NCI-H1105 (cell line): ENCODE measurements around the gene NUDC.
"Not testable (repeated sequence)": the region's sequence is repeated elsewhere in the genome, so short reads cannot be mapped to it uniquely, and the experiment has no call there.

Source experiments
- DNase-seq: peaks from one replicate; lab custom pipeline; 2025; lab: John Stamatoyannopoulos, UW

Gene NUDC

DNA sequence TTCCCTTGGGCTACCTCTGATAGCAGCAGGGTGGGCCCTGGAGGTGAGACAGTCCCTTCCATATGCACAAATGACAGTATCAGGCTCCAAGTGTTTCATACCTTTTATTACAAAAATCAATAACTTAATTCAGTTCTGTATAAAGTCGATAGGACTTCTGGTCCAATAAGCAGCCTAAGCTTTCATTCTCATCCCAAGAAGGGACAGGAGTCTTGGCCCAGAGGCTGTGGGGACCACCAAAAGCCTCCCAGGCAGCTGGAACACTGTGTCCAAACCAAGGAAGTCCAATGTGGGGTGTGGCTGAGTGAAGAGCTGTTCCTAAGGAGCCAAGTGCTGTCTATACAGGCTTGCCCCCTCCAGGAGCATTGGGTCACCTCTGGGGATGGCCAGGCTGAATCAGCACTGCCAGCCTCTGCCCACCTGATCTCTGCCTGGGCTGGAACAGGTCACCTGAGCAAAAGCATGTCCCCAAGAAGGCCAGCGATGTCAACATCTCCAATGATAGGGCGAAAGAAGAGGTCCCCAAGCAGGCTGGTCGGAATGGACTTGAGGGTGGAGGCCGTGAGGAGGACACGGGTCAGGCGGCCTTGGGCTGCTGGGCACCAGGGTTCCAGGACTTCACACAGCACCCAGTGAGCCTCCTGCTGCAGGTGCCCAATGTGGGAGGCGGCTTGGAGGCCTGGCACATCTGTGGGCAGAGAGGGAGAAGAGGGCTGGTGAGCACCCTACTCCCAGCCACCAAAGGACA lies 10.0 kb upstream of the NUDC start:
- no peak for DNase-seq

DNA sequence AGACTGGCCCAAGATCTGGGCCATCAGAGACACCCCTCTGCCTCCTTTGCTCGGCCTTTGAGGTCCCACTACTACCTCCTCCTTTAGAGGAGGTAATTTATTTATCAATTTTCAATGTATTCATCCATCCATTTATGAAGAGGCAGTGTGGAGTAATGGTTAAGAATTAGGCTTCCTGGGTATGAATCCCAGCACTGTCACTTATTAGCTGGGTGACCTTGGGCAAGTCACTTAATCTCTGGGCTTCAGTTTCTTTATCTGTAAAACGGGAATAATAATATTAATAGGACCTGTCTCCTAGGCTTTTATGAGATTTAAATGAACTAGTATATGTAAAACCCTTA lies 9.4 kb upstream of the NUDC start:
- no peak for DNase-seq

DNA sequence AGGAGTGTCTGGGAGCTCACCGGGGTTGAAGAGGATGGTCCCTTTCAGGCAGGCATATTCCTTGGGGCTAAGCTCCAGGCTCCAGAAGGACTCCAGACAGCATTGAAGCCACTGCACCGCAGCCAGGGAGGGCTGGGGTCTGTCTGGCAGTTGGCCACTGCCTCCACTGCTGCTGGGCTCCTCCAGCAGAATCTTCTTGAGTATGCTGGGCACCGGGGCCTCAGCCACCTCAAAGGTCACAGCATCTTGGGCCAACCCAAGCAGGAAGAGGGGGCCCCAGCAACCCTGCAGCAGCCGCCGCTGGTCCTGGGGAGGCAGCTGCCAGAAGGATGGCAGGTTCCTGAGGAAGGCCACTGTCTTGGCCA lies 8.2 kb upstream of the NUDC start:
- DNase-seq, result no peak

DNA sequence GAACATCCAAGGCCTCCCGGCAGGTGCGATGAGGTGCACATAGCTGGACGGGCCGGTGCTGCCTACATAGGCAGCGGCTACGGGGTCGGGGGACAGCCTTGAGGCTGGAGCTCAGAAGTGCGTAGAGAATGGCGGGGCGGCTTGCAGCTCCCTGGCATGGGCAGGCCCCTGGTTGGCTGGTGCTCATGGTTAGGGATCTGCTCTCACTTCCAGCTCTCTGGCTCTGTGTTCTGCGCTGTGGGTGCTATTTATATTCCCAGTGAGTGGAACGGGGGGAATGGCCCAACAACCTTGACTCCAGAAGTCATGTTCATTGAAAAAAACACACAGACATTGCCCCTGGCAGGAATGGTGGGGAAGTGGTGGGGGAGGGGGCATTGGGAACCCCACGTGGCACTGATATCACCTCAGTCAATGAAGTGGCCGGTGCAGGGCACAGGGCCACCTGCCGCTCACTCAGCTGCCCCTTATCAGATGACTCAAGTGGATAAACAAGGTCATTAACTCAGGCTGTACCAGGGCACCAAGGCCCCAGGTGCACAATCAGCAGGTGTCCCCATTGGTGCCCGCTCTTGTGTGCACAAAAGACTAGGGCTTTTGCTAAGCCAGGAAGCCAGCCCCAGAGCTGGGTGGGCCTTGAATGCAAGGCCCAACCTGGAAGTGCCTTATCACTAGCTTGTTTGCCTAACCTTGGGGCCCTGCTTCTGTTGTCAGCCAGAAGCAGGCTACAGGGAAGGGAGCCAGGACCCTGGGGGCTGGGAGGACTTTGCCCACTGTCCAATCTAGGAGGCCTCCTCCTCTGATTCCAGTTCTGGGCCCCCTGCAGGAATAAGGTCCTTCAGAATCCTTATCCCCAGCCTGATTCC lies 7.6 kb upstream of the NUDC start, which contains the start of gene NR0B2:
TSS of gene NR0B2 (minus strand) at position 222 of the 866 bp plus-strand sequence. CDS start at position 187, 35 bp downstream.
- DNase-seq, result peak; percentile 99

DNA sequence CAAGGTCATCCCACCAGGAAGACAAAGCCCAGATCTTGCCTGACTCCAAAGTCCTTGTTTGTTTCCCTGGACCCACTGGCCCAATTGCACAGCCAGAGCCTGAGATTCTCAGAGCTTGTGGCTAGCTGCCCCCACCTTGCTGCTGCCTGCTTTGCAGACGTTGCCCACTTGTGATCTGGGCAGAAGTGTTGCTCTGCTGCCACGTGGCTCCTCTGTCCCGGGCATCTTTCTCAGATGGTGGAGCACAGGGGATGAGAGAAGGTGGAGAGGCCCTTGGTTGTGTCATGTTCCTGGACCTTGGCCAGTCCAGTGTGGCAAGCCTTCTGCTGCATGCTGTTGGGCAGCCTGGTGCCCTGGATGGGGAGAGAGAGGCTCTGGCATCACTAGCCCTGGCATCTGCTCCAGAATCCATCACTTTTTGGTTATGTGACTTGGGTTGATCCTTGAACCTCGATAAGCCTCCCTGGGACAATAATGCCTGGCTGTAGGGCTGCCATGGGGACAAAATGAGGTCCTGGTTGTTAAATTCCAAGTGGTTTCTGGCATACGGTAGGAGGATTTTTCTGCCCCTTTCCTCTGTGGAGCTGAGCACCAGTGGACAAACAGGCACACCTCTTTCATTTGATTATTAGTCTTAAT lies 6.2 kb upstream of the NUDC start:
- DNase-seq, result no peak

DNA sequence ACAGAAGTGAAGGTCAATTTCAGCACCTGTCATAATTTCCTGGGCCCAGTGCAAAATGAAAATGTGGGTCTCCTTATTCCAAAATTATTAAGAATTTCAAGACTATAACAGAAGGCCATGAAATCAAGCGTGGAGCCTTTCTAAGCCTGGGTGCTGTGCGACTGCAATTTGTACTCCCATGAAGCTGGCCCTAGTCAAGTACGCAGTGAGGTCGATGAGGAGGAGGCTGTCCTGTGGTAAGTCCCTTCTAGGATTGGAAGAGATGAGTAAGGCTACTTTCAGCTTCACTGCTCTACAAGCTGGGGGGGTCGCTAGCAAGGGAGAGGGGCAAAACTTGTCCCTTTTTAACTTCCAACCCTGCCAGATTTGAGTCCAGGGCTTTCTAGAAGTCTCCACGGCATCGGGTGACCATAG lies 410 bp upstream of the NUDC start:
- DNase-seq, result no peak

DNA sequence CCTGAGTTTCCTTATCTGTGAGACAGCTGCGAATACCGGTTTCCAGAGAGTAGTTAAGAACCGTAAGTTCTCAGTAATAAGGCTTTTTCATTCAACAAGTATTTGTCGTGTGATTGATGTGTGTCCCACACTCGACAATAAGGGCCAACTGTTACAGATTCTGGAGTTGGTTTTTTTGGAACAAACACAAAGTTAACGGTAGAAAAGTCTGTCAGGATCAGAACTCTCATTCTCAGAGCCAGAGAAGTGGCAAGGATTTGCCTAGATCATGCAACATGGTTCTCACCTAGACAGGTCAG lies 837 bp downstream of the NUDC start:
- no peak for DNase-seq

DNA sequence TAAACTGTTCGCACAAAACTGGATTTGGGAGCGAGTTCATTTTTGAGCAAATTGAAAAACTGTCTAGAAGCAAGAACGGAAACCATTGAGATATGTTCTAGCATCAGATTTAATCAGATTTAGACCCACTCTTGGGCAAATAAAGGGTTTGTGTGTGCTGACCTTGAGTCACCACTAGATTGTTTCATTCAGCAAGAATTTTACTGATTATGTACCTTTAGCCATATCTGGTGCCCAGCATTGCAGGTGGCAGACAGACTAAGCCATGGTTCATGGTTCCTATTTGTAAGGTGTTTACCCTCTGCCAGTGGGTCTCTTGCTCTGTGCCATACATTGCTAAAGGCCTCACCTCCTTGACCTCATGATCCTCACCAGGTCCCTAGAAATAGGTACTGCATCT lies 1.4 kb downstream of the NUDC start:
- DNase-seq, result no peak

DNA sequence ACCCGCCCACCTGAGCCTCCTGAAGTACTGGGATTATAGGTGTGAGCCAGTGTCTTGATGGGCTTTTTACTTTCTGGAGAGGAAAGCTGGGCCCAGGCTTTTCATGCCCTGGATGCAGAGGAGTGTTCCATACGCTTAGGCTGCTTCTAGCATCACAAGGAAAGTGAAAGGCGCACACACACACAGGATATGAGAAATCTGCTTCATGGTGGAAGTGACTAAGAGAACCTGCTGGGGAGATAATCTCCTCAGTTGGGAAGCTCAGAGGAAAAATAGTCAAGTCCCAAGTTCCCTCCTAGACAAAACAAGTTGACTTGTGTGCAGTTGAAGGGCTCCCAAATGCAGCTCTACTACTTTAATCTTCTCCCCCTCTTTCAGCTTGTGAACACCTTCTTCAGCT lies 2.2 kb downstream of the NUDC start:
- no peak for DNase-seq

DNA sequence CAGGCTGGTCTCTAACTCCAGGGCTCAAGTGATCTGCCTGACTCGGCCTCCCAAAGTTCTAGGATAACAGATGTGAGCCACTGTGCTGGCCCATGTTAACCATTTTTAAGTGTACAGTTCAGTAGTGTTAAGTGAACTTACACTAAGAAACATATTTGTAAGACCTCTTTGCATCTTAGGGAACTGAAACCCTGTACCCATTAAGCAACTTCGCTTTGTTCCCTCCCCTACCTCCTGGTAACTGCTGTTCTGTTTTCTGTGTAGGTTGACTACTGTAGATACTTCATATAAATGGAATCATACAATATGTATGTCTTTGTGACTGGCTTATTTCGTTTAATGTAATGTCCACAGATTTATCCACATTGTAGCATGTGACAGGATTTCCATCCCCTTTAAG lies 11.0 kb downstream of the NUDC start:
- no peak for DNase-seq

DNA sequence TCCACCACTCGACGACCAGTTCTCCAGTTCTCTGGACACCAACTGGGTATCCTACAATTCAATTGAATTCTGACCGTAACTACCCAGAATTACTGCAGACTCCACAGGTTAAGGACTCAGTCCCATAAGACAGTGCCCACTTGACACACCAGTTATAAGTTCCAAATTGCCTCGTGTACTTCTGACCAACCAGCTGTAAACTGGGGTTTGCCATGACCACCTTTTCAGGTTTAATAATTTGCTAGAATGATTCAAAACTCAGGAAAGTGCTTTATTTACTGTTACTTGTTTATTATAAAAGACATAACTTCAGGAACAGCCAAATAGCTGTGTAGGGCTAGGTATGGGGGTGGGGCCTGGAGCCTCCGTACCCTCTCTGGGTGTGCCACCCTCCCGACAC lies 15.3 kb downstream of the NUDC start:
- DNase-seq, result no peak

DNA sequence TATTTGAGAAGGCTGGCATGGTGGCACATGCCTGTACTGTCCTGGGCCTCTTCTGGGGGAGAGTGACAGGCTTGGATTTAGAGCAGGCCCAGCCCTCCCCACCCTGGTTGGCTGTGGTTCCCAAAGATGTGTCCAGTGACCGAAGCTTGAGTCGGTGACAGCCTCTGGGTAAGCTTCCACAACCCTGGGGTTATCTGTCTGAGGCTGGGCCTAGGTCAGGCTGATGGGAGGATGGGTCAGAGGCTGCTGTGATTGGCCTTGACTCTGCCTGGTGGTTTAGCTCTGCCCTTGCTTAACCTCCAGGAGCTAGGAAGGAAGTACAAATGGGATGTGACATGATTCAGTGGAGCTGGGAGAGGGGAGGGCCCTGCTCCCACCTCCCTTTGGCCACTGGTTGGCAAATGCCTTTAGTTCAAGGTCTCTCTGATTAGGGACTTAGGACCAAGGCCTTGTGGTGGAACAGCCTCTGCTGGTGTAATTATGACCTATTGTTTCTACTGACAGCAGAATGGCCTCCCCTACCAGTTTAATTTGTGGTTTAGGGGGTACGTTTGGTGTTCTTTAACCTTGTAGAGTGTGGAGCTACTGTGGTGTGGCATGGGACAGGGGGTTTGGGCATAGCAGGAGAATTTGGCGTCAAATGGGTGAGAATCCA lies 16.6 kb downstream of the NUDC start:
- DNase-seq, result no peak

DNA sequence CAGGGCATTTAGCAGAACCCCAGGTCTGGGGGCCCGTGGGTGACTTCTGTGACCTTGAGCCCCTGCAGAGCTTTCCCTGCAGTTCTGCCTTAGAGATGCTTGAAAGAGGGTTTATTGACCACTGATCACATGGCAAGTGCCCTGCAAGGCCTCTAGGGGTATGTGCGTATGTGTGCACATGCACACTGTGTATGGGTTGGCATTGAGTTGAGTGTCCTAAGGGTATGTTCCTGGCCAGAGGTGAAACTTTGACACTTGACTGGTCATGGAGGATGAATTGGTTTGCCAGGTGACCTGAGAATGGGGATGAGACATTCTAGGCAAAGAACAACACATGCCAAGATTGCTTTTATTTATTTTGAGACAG lies 17.1 kb downstream of the NUDC start:
- no peak for DNase-seq

DNA sequence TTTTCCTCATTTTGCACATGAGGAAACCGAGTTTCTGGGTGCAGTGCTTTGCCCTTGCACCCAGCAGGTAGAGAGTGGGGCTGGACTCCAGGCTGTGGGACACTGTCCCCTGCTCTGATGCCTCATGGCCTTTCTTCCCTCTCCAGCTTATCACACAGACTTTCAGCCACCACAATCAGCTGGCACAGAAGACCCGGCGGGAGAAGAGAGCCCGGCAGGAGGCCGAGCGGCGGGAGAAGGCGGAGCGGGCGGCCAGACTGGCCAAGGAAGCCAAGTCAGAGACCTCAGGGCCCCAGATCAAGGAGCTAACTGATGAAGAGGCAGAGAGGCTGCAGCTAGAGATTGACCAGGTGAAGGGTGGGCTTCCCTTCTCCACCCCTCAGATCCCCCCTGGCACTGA lies 19.8 kb downstream of the NUDC start:
- no peak for DNase-seq

DNA sequence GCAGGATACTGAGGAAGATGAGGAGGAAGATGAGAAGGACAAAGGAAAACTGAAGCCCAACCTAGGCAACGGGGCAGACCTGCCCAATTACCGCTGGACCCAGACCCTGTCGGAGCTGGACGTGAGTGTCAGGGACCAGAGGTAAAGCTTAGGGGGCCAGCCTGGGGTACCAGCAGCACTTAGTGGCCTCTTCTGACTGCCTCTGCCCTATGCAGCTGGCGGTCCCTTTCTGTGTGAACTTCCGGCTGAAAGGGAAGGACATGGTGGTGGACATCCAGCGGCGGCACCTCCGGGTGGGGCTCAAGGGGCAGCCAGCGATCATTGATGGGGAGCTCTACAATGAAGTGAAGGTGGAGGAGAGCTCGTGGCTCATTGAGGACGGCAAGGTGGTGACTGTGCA lies 21.1 kb downstream of the NUDC start:
- no peak for DNase-seq

DNA sequence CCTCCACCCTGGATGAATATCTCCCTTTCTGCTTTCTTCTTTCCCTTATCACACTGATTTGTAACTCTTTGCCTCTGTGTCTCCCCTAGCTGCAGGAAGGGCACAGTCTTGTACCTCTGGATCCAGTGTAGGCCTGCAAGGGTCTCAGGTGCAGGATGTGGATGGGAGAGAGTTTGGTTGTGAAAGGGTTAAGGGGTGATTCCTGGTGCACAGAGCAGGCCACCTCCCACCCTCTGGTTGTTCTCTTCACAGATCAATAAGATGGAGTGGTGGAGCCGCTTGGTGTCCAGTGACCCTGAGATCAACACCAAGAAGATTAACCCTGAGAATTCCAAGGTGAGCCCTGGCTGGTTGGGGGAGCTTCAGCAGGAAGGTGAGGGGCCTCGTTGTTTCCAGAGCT lies 23.6 kb downstream of the NUDC start:
- no peak for DNase-seq

DNA sequence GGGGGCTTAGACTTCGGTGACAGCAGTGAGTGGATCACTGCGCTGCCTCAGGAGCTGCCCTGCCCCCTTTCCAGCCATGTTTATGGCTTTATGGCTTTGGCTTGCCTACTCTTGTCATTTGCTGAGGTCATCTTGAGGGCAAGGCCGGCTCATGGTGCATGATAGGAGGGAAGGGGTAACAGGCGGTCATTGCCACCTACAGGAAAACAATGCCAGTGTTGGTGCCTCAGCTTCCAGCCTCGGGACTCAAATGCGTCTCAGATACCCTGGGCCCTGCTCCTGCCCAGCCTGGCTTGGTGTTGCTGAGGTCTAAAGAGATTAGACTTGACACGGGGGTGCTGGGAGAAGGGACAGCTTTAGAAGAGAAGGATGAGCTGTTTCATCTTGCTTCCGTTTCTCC lies 24.2 kb downstream of the NUDC start:
- DNase-seq, result no peak

DNA sequence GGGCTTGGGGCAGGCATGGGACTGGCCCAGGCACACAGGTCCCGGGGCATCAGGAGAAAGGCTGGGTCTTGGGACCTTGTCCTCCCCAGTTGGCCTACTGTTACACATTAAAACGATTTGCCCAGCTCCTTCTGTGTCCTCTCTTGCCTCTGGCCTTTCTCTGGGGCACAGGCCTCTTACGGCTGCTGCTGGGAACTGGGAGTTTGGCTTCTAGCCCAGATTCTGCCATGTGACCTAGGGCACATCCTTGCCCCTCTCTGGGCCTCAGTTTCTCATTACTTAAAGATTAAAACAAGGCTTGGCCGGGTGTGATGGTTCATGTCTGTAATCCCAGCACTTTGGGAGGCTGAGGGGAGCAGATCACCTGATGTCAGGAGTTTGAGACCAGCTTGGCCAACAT lies 24.7 kb downstream of the NUDC start:
- DNase-seq, result no peak

DNA sequence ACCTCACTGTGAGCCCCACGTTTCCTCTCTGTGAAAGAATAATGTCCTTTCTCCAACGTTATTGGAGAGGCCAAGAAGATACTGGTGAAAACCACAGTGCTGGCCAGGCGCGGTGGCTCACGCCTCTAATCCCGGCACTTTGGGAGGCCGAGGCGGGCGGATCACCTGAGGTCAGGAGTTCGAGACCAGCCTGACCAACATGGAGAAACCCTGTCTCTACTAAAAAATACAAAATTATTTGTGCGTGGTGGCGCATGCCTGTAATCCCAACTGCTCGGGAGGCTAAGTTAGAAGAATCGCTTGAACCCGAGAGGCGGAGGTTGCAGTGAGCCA lies 27.1 kb downstream of the NUDC start:
- not testable (repeated sequence) for DNase-seq

DNA sequence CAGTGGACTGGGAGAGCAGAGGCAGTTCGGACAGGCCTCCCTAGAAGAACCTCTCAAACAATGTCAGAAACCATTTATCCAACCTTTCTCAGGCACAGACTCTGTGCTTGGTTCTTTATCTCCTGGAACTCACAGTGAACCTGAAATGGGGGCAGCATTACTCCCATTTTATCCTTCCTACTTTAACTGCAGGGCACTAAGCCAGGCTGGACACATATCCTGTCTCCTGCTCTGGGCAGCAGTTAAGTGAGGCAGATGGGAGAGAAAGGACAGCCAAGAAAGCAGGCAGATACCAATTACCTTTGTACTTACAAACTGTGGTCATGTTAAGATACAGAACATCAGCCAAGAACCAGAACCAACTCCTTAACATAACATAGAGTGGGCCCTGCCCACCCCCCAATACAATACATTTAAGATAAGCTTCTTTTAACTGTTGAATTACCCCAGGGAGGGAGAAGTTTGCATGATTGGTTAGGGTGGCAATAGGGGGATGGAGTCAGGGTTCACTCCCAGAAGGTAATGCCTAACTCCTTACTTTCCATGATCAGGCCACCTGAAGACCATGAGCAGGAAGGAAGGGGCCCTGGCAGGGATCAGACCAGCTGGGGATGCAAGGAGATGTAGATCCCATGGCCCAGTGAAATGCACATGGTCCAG lies 27.9 kb downstream of the NUDC start:
- no peak for DNase-seq

DNA sequence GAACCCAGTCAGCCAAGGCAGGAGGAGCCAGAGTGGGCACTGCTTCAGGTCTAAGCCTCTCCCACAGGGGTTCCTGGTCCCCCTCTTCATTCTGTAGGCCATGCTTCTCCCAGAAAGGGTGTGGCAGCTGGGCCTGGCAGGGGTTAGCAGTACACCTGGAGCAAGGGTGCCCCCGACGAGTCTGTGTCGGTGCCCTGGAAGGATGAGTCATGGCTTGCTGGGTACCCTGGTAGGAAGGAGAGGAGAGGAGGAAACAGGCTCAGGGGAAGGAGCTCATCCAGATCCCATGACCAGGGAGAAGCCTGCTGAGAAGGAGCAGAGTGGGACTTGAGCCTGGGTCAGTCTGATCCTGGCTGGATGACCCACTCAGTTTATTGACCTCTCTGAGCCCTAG lies 28.4 kb downstream of the NUDC start:
- DNase-seq, result no peak

DNA sequence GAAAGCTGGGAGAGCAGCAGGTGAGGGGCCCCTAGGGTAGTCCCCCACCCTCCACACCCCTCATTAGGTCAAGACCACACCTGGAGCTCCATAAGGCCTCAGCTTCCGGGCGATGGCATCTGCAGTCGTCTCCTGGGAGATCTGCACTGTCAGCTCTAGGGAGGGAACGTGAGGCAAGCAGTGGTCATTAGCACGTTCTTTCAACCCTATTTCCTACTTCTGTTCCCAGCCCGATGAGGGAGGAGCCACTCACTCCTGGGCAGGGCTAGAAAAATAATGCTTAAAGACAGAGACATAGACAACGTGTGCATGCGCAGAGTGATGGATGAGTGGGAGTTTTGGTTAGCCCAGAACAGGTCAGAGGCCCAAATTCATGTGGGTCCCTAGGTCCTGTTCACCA lies 29.1 kb downstream of the NUDC start:
- DNase-seq, result no peak

DNA sequence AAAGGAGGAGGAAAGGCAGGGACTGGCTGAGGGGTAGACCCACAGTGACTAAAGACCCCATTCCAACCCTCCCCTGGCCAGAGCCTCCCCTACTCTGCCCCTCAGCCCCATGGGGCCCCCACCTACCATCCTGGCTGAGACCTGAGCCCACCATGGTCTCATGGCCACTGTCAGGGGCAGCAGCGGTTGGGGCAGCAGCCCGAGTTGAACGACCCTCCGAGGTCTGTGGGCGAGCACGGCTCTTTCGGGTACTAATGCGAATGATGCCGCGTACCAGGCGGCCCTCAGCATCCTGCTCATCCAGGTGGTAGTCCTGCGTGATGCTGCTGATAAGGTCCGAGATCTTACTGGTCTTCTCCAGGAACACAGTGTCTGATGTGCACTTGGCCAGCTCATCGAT lies 29.7 kb downstream of the NUDC start:
- no peak for DNase-seq
